ENCODE data around the gene KLF9. TPM values are rescaled to one million over a fixed set of nuclear protein-coding genes. Genes with fewer than 3 reads are reported as not detected.
A peak's percentile ranks its signal among the peaks of the same experiment; 100 is the strongest.

The KLF9 gene
- total and polyA plus RNA-seq, 2 donors (not counting 1 experiment from before 2014, with no cell fraction given): 27.0 to 27.6 TPM

DNA sequence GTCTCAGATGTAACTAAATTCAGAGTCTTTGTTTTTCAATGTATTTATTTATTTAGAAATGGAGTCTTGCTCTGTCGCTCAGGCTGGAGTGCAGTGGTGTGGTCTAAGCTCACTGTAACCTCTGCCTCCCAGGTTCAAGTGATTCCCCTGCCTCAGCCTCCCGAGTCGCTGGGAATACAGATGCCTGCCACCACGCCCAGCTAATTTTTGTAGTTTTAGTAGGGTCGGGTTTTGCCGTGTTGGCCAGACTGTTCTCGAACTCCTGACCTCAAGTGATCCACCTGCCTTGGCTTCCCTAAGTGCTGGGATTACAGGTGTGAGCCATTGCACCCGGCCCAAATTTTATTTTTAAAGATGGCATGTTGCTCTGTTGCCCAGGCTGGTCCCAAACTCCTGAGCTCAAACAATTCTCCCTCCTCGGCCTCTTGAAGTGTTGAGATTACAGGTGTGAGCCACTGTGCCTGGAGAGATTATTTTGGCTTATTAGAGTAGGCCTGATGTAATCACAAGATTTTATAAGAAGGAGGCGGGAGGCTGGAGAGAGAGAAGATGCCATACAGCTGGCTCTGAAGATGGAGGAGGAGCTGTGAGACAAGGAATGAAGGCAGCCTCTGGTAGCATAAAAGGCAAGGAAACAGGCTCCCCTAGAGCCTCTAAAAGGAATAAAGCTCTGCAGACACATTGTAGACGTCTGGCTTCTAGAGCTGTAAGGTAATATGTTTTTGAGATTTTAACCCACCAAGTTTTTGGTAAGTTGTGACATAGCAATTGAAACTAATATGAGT, 12.9 kb upstream of the KLF9 start:
- no peaks in the 10 kb centered on the region for H3K79me2 ChIP-seq (ENCODE audit: control insufficient read depth, insufficient read depth, low read length)
- no peaks in the 10 kb centered on the region for H3K36me3 ChIP-seq (ENCODE audit: control insufficient read depth, insufficient read depth, low read length)
- H3K9ac ChIP-seq (ENCODE audit: insufficient read depth, low read length): no peak overlapping the region
- H3K4me3 ChIP-seq (replicated peaks in 1 of 4; ENCODE audit: control extremely low read depth in 1 of 4, insufficient read depth in 1 of 4, low read depth in 3 of 4, low read length in 4 of 4): no peak overlapping the region
- DNase-seq (ENCODE audit: low read depth in 2 of 2): peak; percentile 16 to 73
- TF ChIP-seq CTCF (conservative IDR thresholded peaks at IDR 0.05 in 1 of 2, IDR thresholded peaks at IDR 0.05 in 1 of 2; ENCODE audit: low read depth in 1 of 2, low read length in 2 of 2): peak; percentile 26 to 29
- no peak for TF ChIP-seq EZH2 (IDR thresholded peaks at IDR 0.05; ENCODE audit: low read length, missing control alignments)
- no peaks in the 10 kb centered on the region for H3K4me1 ChIP-seq (ENCODE audit: control insufficient read depth, extremely low read depth, insufficient read depth, low read length)
- no peak overlapping the region for H3K4me2 ChIP-seq (ENCODE audit: extremely low read depth, insufficient read depth, low read length)
- no peaks in the 10 kb centered on the region for H3K27me3 ChIP-seq (ENCODE audit: control insufficient read depth, insufficient read depth, low read length)
- H3K9me3 ChIP-seq (ENCODE audit: control insufficient read depth, insufficient read depth, low read depth, low read length): no peaks in the 10 kb centered on the region
- H3K27ac ChIP-seq (ENCODE audit: insufficient read depth, low read length): no peak overlapping the region
- H4K20me1 ChIP-seq (ENCODE audit: control insufficient read depth, extremely low read depth, insufficient read depth, low read length): no peaks in the 10 kb centered on the region
- H2AFZ ChIP-seq (ENCODE audit: low read length): no peak overlapping the region

GRCh38 chr9:70425192-70425591, 10.7 kb upstream of the KLF9 start:
- H3K9ac ChIP-seq (ENCODE audit: insufficient read depth, low read length): no peak overlapping the region
- no peak overlapping the region for H3K4me3 ChIP-seq (replicated peaks in 1 of 4; ENCODE audit: control extremely low read depth in 1 of 4, insufficient read depth in 1 of 4, low read depth in 3 of 4, low read length in 4 of 4)
- peaks cover 15% of the 10 kb centered on the region for H3K4me1 ChIP-seq (ENCODE audit: control insufficient read depth, extremely low read depth, insufficient read depth, low read length)
- no peak for DNase-seq (ENCODE audit: low read depth in 2 of 2)
- no peak for TF ChIP-seq CTCF (conservative IDR thresholded peaks at IDR 0.05 in 1 of 2, IDR thresholded peaks at IDR 0.05 in 1 of 2; ENCODE audit: low read depth in 1 of 2, low read length in 2 of 2)
- no peak for TF ChIP-seq EZH2 (IDR thresholded peaks at IDR 0.05; ENCODE audit: low read length, missing control alignments)
- no peaks in the 10 kb centered on the region for H3K36me3 ChIP-seq (ENCODE audit: control insufficient read depth, insufficient read depth, low read length)
- H4K20me1 ChIP-seq (ENCODE audit: control insufficient read depth, extremely low read depth, insufficient read depth, low read length): no peaks in the 10 kb centered on the region
- H3K4me2 ChIP-seq (ENCODE audit: extremely low read depth, insufficient read depth, low read length): no peak overlapping the region
- H3K27ac ChIP-seq (ENCODE audit: insufficient read depth, low read length): no peak overlapping the region
- no peak overlapping the region for H2AFZ ChIP-seq (ENCODE audit: low read length)
- H3K79me2 ChIP-seq (ENCODE audit: control insufficient read depth, insufficient read depth, low read length): no peaks in the 10 kb centered on the region
- no peaks in the 10 kb centered on the region for H3K27me3 ChIP-seq (ENCODE audit: control insufficient read depth, insufficient read depth, low read length)
- no peaks in the 10 kb centered on the region for H3K9me3 ChIP-seq (ENCODE audit: control insufficient read depth, insufficient read depth, low read depth, low read length)

- no peak for TF ChIP-seq EZH2 (IDR thresholded peaks at IDR 0.05; ENCODE audit: low read length, missing control alignments)
- TF ChIP-seq CTCF (conservative IDR thresholded peaks at IDR 0.05 in 1 of 2, IDR thresholded peaks at IDR 0.05 in 1 of 2; ENCODE audit: low read depth in 1 of 2, low read length in 2 of 2): no peak
- H3K4me1 ChIP-seq (ENCODE audit: control insufficient read depth, extremely low read depth, insufficient read depth, low read length): peaks cover 21% of the 10 kb centered on the region
- no peaks in the 10 kb centered on the region for H3K79me2 ChIP-seq (ENCODE audit: control insufficient read depth, insufficient read depth, low read length)
- H3K9ac ChIP-seq (ENCODE audit: insufficient read depth, low read length): no peak overlapping the region
- no peak for DNase-seq (ENCODE audit: low read depth in 2 of 2)
- no peaks in the 10 kb centered on the region for H3K27me3 ChIP-seq (ENCODE audit: control insufficient read depth, insufficient read depth, low read length)
- H3K36me3 ChIP-seq (ENCODE audit: control insufficient read depth, insufficient read depth, low read length): no peaks in the 10 kb centered on the region
- H3K9me3 ChIP-seq (ENCODE audit: control insufficient read depth, insufficient read depth, low read depth, low read length): no peaks in the 10 kb centered on the region
- H3K4me2 ChIP-seq (ENCODE audit: extremely low read depth, insufficient read depth, low read length): no peak overlapping the region
- H4K20me1 ChIP-seq (ENCODE audit: control insufficient read depth, extremely low read depth, insufficient read depth, low read length): no peaks in the 10 kb centered on the region
- H3K4me3 ChIP-seq (replicated peaks in 1 of 4; ENCODE audit: control extremely low read depth in 1 of 4, insufficient read depth in 1 of 4, low read depth in 3 of 4, low read length in 4 of 4): no peak overlapping the region
- no peak overlapping the region for H3K27ac ChIP-seq (ENCODE audit: insufficient read depth, low read length)
- no peak overlapping the region for H2AFZ ChIP-seq (ENCODE audit: low read length)
Observed at GRCh38 chr9:70422371-70423043, 8.1 kb upstream of the KLF9 start.

Data from fibroblast of lung (primary cell).